Activated T-helper 17 cell treated with anti-CD3 and anti-CD28 coated beads, Interleukin-2, amount 50 U/mL, for 72 hours (primary cell): ENCODE data around the gene NTMT1. TPM values are rescaled to one million over a fixed set of nuclear protein-coding genes. Genes with fewer than 3 reads are reported as not detected.
"Not testable (repeated sequence)": the region's sequence is repeated elsewhere in the genome, so short reads cannot be mapped to it uniquely, and the experiment has no call there.

Experiments
- ATAC-seq: fragments of 150-1000 bp; cut with Tn5 transposase; replicated peaks from 2 replicates; pipeline ENCODE4 v1.10.0; 2021; ENCODE audit warnings: mild to moderate bottlenecking, moderate library complexity
- H3K27ac Mint-ChIP-seq: one replicate; pipeline ENCODE4 v1.8.0; 2022; ENCODE audit warnings: mixed read lengths
- H3K27me3 Mint-ChIP-seq: one replicate; pipeline ENCODE4 v1.8.0; 2022; ENCODE audit warnings: mixed read lengths
- H3K36me3 Mint-ChIP-seq: one replicate; pipeline ENCODE4 v1.8.0; 2022; ENCODE audit warnings: low read depth, mild to moderate bottlenecking, mixed read lengths
- H3K4me1 Mint-ChIP-seq: one replicate; pipeline ENCODE4 v1.8.0; 2022; ENCODE audit warnings: mixed read lengths
- H3K4me3 Mint-ChIP-seq: one replicate; pipeline ENCODE4 v1.8.0; 2022; ENCODE audit warnings: mild to moderate bottlenecking, mixed read lengths
- H3K9me3 Mint-ChIP-seq: one replicate; pipeline ENCODE4 v1.8.0; 2022; ENCODE audit warnings: mixed read lengths
- total RNA-seq, 2 donors: library from RNA; stranded (reverse); gene quantifications; one replicate each; pipeline ENCODE4 v1.2.3, GENCODE V29; 2022

NTMT1 gene
- total RNA-seq, 2 donors from 2014 or later: 27.2 to 61.1 TPM

DNA sequence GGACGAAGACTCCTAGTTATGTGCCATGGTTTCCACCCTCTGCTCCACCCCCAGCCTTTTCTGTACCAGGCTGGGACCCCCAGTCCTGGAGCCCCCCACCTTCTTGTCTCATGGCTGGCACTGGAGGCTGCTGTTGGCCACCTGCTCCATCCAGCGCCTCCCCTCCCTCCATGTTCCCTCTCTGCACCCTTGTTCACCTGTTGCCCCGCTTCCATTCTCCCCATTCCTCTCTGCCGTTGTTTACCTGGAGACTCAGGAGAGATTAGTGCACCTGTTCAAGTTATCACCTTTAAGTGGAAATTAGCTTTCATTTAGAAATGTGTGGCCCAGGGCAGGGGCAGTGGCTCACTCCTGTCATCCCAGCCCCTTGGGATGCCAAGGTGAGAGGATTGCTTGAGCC lies 7.2 kb downstream of the NTMT1 start:
- Mint-ChIP-seq H3K36me3 (peaks cover 87% of the 10 kb centered on the region), H3K27ac (no peak overlapping the region), H3K4me1 (peaks cover 26% of the 10 kb centered on the region), H3K9me3 (no peaks in the 10 kb centered on the region), H3K27me3 (no peaks in the 10 kb centered on the region), H3K4me3 (no peak overlapping the region)
- no peak for ATAC-seq

DNA sequence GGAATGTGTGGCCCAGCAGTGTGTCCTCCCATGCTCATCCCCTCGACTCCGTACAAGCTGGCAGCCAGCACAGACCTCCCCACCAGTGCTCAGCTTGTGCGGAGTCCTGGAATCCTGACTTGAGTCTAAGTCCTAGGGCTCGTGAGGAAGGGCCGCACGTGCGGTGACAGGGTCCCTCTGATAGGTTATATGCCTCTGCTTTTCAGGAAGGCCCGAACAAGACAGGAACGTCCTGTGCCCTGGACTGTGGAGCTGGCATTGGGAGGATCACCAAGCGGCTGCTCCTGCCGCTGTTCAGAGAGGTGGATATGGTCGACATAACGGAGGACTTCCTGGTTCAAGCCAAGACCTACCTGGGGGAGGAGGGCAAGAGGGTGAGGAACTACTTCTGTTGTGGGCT lies 7.9 kb downstream of the NTMT1 start:
- Mint-ChIP-seq H3K27me3 (no peaks in the 10 kb centered on the region), H3K4me1 (peaks cover 29% of the 10 kb centered on the region), H3K4me3 (no peak overlapping the region), H3K9me3 (no peaks in the 10 kb centered on the region), H3K27ac (no peak overlapping the region), H3K36me3 (peaks cover 86% of the 10 kb centered on the region)
- no peak for ATAC-seq

DNA sequence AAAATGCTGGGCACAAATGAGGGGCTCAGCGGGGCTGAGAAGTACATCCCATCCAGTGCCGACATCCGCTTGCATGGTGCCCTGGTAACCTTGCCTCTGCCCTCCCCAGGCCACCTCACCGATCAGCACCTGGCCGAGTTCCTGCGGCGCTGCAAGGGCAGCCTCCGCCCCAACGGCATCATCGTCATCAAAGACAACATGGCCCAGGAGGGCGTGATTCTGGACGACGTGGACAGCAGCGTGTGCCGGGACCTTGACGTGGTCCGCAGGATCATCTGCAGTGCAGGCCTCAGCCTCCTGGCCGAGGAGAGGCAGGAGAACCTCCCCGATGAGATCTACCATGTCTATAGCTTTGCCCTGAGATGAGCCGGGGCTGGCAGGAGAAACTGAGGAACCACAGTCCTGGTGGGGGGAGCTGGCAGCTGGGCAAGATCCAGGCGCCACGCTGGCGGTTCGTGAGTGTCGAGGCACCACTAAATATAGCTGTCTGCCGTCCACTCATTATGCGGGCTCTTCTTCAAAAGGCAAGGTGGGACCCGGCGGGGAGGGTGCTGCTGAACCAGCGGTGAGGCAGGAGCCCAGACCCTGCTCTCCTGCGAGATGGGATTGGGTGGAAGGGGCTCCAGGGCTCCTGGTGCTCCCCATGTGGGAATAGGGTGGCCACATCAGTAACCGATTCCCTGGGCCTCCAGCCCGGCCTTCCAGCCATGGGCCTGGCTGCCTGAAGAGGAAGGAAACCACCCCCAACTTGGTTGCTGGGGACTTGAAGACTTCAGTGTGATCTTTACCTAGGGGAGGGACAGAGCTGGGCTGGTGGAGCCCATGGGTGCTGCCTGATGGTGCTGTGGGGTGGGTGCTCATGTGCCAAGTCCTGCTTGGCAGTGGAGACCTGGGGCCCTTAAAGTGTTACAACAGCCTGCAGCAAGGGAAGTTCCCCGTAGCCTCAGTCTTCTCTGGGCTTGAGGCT lies 9.4 kb downstream of the NTMT1 start:
- H3K36me3 Mint-ChIP-seq: peaks cover 72% of the 10 kb centered on the region
- H3K9me3 Mint-ChIP-seq: no peaks in the 10 kb centered on the region
- H3K27ac Mint-ChIP-seq: peak overlapping the region; percentile 22
- no peaks in the 10 kb centered on the region for H3K27me3 Mint-ChIP-seq
- H3K4me3 Mint-ChIP-seq: no peak overlapping the region
- peaks cover 23% of the 10 kb centered on the region for H3K4me1 Mint-ChIP-seq
- ATAC-seq: no peak

DNA sequence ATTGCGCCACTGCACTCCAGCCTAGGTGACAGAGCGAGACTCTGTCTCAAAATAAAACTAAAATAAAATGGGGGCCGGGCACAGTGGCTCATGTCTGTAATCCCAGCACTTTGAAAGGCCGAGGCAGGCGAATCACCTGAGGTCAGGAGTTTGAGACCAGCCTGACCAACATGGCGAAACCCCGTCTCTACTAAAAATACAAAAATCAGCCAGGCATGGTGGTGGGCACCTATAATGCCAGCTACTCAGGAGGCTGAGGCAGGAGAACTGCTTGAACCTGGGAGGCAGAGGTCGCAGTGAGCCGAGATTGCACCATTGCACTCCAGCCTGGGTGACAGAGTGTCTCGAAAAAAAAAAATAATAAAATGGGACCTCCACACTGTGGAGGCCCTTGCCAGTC lies 10.4 kb downstream of the NTMT1 start:
- H3K4me3 Mint-ChIP-seq, ATAC-seq, H3K9me3 Mint-ChIP-seq, H3K27ac Mint-ChIP-seq, H3K27me3 Mint-ChIP-seq: not testable (repeated sequence)
- Mint-ChIP-seq H3K4me1 (peaks cover 20% of the 10 kb centered on the region), H3K36me3 (peaks cover 67% of the 10 kb centered on the region)

DNA sequence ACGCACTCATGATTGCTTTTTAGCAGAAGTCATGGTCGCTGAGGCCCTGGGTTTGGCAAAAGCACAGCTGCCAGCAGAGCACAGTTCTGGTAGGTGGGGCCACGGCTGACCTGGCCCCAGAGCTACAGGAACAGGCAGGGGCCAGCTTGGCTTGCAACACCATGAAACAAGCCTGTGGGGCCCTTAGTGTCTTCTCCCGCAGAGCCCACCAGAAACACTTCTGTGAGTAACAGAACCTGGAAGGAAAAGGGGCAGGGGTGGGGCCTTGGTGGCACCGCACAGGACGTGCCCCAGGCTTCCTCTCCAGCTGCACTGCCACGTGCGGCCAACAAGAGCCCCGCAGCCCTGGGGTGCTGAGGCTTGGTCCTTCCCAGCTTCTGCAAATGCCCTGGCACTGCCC lies 11.1 kb downstream of the NTMT1 start:
- peaks cover 15% of the 10 kb centered on the region for H3K4me1 Mint-ChIP-seq
- no peak overlapping the region for H3K4me3 Mint-ChIP-seq
- no peaks in the 10 kb centered on the region for H3K9me3 Mint-ChIP-seq
- peaks cover 59% of the 10 kb centered on the region for H3K36me3 Mint-ChIP-seq
- H3K27me3 Mint-ChIP-seq: no peaks in the 10 kb centered on the region
- no peak overlapping the region for H3K27ac Mint-ChIP-seq
- ATAC-seq: no peak

DNA sequence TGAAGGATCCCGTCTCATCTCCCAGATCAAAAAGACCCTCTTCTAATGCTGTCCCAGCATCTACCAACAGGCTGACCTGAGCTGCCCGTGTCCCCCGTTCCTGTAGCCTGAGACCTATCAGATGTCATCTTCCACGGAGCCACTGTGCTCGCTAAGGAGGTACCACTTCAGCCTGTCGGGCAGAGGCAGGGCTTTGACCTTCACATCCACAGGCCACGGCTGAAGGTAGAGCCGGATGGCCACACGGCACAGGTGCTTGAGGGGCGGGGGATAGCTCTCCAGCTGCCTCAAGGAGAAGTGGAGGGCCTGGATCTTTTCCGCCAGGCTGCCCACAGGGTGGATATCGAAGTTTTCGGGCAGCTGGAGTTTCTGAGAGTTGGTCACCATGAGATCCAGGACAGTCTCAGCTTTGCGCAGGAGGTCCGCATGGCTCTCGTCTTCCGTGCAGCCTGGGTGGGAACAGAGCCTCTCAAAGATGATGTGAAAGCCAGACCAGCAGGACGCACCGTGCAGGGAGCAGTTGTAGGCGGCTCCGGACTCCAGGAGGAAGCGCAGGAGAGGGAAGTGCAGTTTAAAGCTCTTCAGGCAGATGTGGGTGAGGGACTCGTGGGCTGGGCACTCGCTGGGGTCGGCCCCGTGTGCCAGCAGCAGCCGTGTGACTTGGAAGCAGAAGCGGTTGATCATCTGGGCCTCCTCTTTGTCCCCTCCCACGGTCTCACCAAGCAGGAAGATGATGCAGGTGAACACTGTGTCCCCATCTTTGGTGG lies 11.9 kb downstream of the NTMT1 start:
- H3K27ac Mint-ChIP-seq: peak overlapping the region; percentile 65
- H3K27me3 Mint-ChIP-seq: no peaks in the 10 kb centered on the region

DNA sequence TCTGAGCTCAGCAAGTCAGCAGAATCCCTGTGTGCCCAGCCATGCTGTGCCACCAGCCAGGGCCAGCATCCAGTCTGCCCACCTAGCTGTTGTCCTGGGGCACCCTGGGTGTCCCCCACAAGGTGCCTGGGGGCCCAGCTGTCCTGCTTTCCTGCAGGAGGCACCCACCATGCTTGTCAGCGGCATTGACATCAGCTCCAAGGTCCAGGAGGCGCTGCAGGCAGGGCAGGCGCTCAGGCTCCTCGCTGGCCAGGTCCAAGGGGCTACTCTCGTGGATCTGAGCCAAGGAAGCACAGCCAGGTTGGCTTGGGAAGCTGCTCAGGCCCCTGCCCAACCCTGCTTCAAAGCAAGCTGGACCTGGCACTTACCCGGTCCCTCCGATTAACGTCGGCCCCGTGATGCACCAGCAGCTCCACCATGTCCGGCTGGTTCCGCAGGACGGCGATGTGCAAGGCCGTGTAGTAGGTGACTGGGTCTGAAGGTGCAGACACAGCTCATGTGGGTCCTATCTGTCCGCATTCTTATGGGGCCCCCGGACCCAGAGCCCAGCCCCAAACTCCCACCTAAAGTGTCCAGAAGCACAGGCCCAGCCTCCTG lies 13.2 kb downstream of the NTMT1 start:
- H3K27me3 Mint-ChIP-seq: no peaks in the 10 kb centered on the region
- H3K9me3 Mint-ChIP-seq: no peaks in the 10 kb centered on the region
- H3K36me3 Mint-ChIP-seq: peaks cover 39% of the 10 kb centered on the region
- no peak overlapping the region for H3K4me3 Mint-ChIP-seq
- peaks cover 15% of the 10 kb centered on the region for H3K4me1 Mint-ChIP-seq
- H3K27ac Mint-ChIP-seq: no peak overlapping the region
- no peak for ATAC-seq

More for the DNA sequence above, 11.9 kb downstream of the NTMT1 start:
- no peak for ATAC-seq
- Mint-ChIP-seq H3K4me3 (peak overlapping the region; percentile 15), H3K9me3 (no peaks in the 10 kb centered on the region), H3K36me3 (peaks cover 52% of the 10 kb centered on the region), H3K4me1 (peaks cover 15% of the 10 kb centered on the region)

DNA sequence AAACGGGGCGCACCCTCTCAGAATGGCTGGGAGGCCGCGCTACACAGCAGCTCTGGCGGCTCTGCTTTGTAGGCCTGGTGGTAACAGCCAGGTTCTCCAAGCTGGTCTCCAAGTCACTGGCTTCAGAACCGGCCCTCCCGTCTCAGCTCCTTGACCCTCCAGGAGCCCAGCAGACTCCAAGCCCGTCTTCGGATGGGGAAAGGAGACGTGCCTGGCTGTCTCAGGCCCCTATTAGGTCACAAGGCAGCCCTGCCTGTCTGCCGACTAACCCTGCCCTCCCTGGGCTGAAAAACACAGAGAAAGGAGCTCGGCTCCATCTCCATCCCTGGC lies 13.8 kb downstream of the NTMT1 start:
- Mint-ChIP-seq H3K4me3 (peak overlapping the region; percentile 84), H3K27me3 (no peaks in the 10 kb centered on the region), H3K4me1 (peaks cover 15% of the 10 kb centered on the region), H3K27ac (no peak overlapping the region), H3K9me3 (no peaks in the 10 kb centered on the region), H3K36me3 (peaks cover 35% of the 10 kb centered on the region)
- ATAC-seq: no peak

DNA sequence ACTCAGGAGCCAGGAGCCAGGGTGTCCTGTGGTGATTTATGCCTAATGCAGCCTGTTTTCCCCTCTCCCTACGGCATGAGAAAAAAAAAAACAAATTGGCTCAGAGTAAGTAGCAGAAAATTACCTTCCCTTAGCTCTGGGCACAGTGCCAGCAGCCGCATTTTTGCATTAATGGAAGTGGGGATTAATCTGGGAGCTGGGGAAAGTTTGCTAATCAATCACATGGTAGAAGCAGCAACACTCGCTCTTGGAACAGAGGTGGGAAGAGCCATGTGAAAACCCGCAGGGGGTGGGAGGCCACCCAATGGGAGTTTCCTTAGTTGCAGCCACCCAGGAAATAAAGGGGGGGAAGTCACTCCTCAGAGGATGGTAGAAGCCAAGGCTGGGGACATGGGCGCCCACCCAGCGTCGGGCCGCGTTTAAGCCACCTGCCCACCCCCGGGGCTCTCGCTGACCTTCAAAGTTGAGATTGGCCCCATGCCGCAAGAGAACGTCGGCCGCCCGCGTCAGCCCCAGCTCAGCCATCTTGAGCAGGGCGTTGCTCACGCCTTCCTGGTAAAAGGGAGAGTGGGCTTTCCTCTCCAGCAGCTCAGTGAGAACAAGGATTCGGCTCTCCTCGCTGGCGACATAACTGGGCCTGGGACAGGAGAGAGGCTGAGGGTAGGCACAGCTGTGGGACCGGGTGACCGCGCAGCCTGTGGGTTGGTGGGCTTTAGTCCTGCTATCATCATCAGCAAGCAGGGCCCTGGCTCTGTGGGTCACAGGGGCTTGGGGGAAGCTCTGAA lies 14.3 kb downstream of the NTMT1 start:
- H3K27me3 Mint-ChIP-seq: no peaks in the 10 kb centered on the region
- H3K9me3 Mint-ChIP-seq: no peaks in the 10 kb centered on the region
- peaks cover 15% of the 10 kb centered on the region for H3K4me1 Mint-ChIP-seq
- H3K36me3 Mint-ChIP-seq: peaks cover 29% of the 10 kb centered on the region
- H3K27ac Mint-ChIP-seq: no peak overlapping the region
- H3K4me3 Mint-ChIP-seq: peak overlapping the region; percentile 84
- ATAC-seq: no peak

DNA sequence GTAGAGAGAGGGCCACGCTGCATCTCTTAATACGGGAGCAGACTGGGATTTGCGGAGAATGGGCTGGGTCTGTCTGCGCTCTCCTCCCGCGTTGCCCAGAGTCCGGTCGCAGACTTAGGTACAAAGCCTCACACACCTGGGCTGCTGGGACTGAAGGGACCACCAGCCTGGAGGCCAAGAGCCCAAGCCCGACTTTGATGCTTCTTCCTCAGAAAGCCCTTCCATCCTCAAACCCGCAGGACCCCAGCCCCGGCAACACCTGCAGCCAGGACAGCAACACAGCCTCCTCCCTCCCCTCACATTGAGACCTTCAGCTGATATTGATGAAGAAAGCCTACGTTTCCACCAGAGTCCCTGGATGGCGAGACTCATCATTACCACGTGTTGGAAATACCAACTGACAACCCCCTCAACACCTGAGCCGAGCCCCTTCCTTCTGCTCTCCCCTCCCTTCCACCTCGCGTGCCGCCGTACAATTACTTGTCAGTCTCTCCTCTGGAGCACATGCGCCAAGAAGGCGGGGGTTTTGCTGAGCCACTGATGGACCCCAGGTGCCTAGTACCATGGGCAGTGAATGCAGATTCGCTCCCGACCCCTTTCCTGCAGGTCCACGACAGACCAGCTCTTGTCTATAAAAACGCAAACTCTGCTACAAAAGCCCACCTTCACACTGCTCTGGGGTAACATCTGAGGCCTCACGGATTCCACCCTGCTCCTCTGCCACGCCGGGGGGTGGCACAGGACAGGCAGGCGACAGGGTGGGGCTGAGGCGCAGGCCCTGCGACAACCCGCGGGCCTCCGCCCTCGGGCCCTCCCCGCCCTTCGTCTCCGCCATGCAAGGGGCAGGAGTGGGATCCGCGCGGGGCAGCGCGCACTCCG lies 15.1 kb downstream of the NTMT1 start:
- Mint-ChIP-seq H3K27me3 (no peaks in the 10 kb centered on the region), H3K9me3 (no peaks in the 10 kb centered on the region), H3K4me1 (peaks cover 15% of the 10 kb centered on the region), H3K4me3 (peak overlapping the region; percentile 84), H3K36me3 (peaks cover 21% of the 10 kb centered on the region), H3K27ac (peak overlapping the region; percentile 67)
- no peak for ATAC-seq

DNA sequence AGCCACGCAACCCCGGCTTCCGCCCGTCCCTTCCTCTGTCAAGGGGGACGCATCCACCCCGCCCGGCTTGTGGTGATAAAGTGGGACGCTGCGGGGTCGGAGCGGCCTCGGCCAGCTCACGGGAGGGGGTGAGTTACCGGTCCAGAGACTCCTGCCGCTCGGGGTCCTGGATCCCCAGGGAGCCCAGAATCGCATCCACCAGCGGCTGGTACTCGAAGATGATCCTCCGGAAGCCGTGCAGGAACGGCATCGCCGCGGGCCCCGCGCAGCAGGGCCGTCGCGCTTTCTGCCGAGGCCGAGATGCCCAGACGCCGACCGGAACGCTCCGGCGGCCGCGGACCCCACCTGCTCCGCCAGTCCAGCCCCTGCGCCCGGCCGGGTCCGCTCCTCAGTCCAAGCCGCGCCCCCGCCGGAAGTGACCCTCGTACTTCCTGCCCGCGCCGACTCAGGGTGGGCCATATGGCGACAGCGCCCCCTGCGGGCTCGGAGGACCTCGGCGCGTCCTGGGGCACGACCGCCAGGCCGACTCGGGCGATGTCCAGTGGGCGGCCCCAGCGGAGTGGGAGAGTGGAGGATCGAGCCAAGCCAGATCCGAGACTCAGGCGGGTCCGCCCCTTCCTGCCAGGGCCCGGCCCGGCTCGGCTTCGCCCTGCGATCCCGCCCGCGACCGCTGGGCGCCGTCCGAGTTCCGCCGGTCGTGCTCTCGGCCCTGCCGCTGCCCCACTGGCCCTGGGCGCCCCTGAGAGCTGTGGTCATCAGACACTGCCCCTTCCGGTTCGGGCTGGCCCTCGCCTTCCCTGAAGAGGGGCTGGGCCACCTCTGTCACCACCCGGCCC lies 16.0 kb downstream of the NTMT1 start, which contains the start of gene ASB6:
TSS of gene ASB6 (minus strand) at position 402 of the 836 bp plus-strand sequence. CDS start at position 250, 152 bp downstream.
- peak within 1 kb of the TSS; percentile 78 for H3K27ac Mint-ChIP-seq
- H3K4me3 Mint-ChIP-seq: peak within 1 kb of the TSS; percentile 84
- H3K27me3 Mint-ChIP-seq: no peaks in the 10 kb centered on the region
- ATAC-seq: peak; percentile 98
- H3K4me1 Mint-ChIP-seq: peaks cover 15% of the 10 kb centered on the region
- peaks cover 14% of the 10 kb centered on the region for H3K36me3 Mint-ChIP-seq
- no peaks in the 10 kb centered on the region for H3K9me3 Mint-ChIP-seq

DNA sequence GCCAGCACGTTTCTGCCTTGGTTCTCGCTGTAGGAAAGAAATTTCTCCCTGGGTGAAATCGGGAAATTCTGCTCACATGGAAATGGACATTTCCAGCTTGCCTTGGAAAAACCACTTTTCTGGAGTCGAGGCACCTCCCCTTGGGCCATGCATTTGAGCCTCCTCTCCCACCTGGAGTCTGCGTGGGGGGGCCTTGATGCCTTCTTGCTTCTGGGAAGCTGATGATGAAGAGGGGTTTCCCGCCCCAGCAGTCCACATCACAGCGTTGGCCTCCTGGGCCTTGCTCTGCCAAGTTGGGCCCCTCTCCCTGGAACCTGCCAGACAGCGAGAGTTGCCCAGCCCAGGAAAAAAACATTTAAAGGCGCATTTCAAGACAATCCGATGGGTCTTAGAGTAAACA lies 17.7 kb downstream of the NTMT1 start:
- Mint-ChIP-seq H3K4me3 (no peak overlapping the region), H3K36me3 (no peaks in the 10 kb centered on the region)
- no peak for ATAC-seq

More for the DNA sequence above, 17.7 kb downstream of the NTMT1 start:
- Mint-ChIP-seq H3K9me3 (no peaks in the 10 kb centered on the region), H3K27ac (no peak overlapping the region), H3K4me1 (peaks cover 10% of the 10 kb centered on the region), H3K27me3 (peaks cover 5% of the 10 kb centered on the region)
